Measurements from ENCODE around the gene SBNO2. TPM values are rescaled to one million over a fixed set of nuclear protein-coding genes. Genes with fewer than 3 reads are reported as not detected.

The SBNO2 gene
- polyA plus RNA-seq, 1 of the 3 experiments (the other 2 are of a cell fraction): 18.3 TPM

- Histone ChIP-seq H3K27ac (ENCODE audit: low read depth in 2 of 2, low read length in 1 of 2) (no peak overlapping the region), H3K36me3 (replicated peaks in 1 of 2; ENCODE audit: control insufficient read depth in 1 of 2, insufficient read depth in 2 of 2, low read length in 1 of 2) (peaks cover 7 to 25% of the 10 kb centered on the region in 2 experiments), H3K9me2 (no peaks in the 10 kb centered on the region), H3K9me3 (no peaks in the 10 kb centered on the region), H3F3A (replicated peaks; ENCODE audit: insufficient read depth) (peaks cover 12% of the 10 kb centered on the region), H3K4me2 (no peak overlapping the region), H3K9ac (no peak overlapping the region), H3K4me3 (ENCODE audit: low read depth in 2 of 2, low read length in 1 of 2) (no peak overlapping the region), H4K20me1 (ENCODE audit: insufficient read depth) (no peaks in the 10 kb centered on the region), H2AFZ (ENCODE audit: low read depth) (no peak overlapping the region), H3K4me1 (ENCODE audit: control insufficient read depth in 1 of 2, insufficient read depth in 2 of 2, low read depth in 1 of 2, low read length in 1 of 2) (peaks cover 0 to 12% of the 10 kb centered on the region in 2 experiments; a peak in 2 of 4 replicates), H3K27me3 (ENCODE audit: insufficient read depth) (no peaks in the 10 kb centered on the region), H3K79me2 (ENCODE audit: insufficient read depth) (peaks cover 10% of the 10 kb centered on the region; the same call in 1 of the 2 replicates)
- ChIA-PET CTCF (interaction anchor here (0.7 to 4.0 kb wide), 4 partner anchors 10 to 80 kb away, joined by 3 to 32 read pairs (median 4); no protein-coding TSS in a partner anchor), POLR2A (interaction anchor here (0.6 kb wide), 1 partner anchor 9 kb away, joined by 3 read pairs; no protein-coding TSS in a partner anchor)
- WGBS (ENCODE audit: low lambda C conversion rate): 75% methylated on average over 9 of the region's 21 CpGs
- DNase-seq: peak; percentile 99
- TF ChIP-seq PBX3 (IDR thresholded peaks at IDR 0.05): peak; percentile 39
- no peak for TF ChIP-seq FOSL2 (IDR thresholded peaks at IDR 0.05; ENCODE audit: borderline replicate concordance, low read depth)
Observed at GRCh38 chr19:1122972-1123363, 51.1 kb downstream of the SBNO2 start.

GRCh38 chr19:1122021-1122971 is 51.8 kb downstream of the SBNO2 start:
- H3K4me1 ChIP-seq (ENCODE audit: control insufficient read depth in 1 of 2, insufficient read depth in 2 of 2, low read depth in 1 of 2, low read length in 1 of 2): peaks cover 0 to 12% of the 10 kb centered on the region in 2 experiments; a peak in 2 of 4 replicates
- DNase-seq: no peak
- no peak overlapping the region for H2AFZ ChIP-seq (ENCODE audit: low read depth)
- H3K9me2 ChIP-seq: no peaks in the 10 kb centered on the region
- POLR2A ChIA-PET: no interaction called here
- no peak overlapping the region for H3K4me3 ChIP-seq (ENCODE audit: low read depth in 2 of 2, low read length in 1 of 2)
- WGBS (ENCODE audit: low lambda C conversion rate): 94% methylated on average over 39 of the region's 63 CpGs
- H3K9ac ChIP-seq: no peak overlapping the region
- H3K36me3 ChIP-seq (replicated peaks in 1 of 2; ENCODE audit: control insufficient read depth in 1 of 2, insufficient read depth in 2 of 2, low read length in 1 of 2): peaks cover 7 to 28% of the 10 kb centered on the region in 2 experiments
- H3K9me3 ChIP-seq: no peaks in the 10 kb centered on the region
- CTCF ChIA-PET: interaction anchor here (0.7 to 4.0 kb wide), 3 partner anchors 9 to 81 kb away, joined by 3 to 32 read pairs (median 4); no protein-coding TSS in a partner anchor
- H3K27me3 ChIP-seq (ENCODE audit: insufficient read depth): no peaks in the 10 kb centered on the region
- H4K20me1 ChIP-seq (ENCODE audit: insufficient read depth): no peaks in the 10 kb centered on the region
- H3K27ac ChIP-seq (ENCODE audit: low read depth in 2 of 2, low read length in 1 of 2): no peak overlapping the region
- H3K79me2 ChIP-seq (ENCODE audit: insufficient read depth): peaks cover 10% of the 10 kb centered on the region; the same call in 1 of the 2 replicates
- H3F3A ChIP-seq (replicated peaks; ENCODE audit: insufficient read depth): peaks cover 12% of the 10 kb centered on the region
- TF ChIP-seq TEAD4 (IDR thresholded peaks at IDR 0.05; ENCODE audit: borderline replicate concordance, insufficient read depth) (no peak), REST (IDR thresholded peaks at IDR 0.05; ENCODE audit: low read depth, low read length) (no peak), CHD2 (IDR thresholded peaks at IDR 0.05; ENCODE audit: low read length, partially characterized antibody) (no peak), PBX3 (IDR thresholded peaks at IDR 0.05) (no peak), POLR2AphosphoS5 (IDR thresholded peaks at IDR 0.05; ENCODE audit: low read depth, low read length) (no peak), JUND (IDR thresholded peaks at IDR 0.05) (no peak), MEF2A (IDR thresholded peaks at IDR 0.05; ENCODE audit: borderline replicate concordance, low read depth) (no peak), MXI1 (IDR thresholded peaks at IDR 0.05; ENCODE audit: low read depth, low read length) (no peak), EP300 (IDR thresholded peaks at IDR 0.05; ENCODE audit: borderline replicate concordance in 1 of 2, low read depth in 1 of 2, low read length in 1 of 2) (no peak), RAD21 (IDR thresholded peaks at IDR 0.05; ENCODE audit: low read length) (no peak), MAX (IDR thresholded peaks at IDR 0.05; ENCODE audit: low read depth) (no peak), GATA2 (CRISPR knock-in tag; IDR thresholded peaks at IDR 0.05) (no peak), USF2 (IDR thresholded peaks at IDR 0.05; ENCODE audit: borderline replicate concordance, low read depth, low read length) (no peak), ZBTB33 (IDR thresholded peaks at IDR 0.05; ENCODE audit: borderline replicate concordance, low read depth) (no peak)
- H3K4me2 ChIP-seq: no peak overlapping the region

All from SK-N-SH (cell line).